A673 (cell line): ENCODE data around the gene ITGA6.

Experiments used
- EZH2 ChIP-seq: fragments of 200-600 bp; sonication (generic); IDR thresholded peaks from 2 replicates; pipeline ENCODE4 v1.6.1; 2017; ENCODE audit warnings: borderline replicate concordance, low read depth, mild to moderate bottlenecking, mixed read lengths, antibody characterized with exemption, low read length; ENCODE audit not compliant: poor library complexity, severe bottlenecking
- TF ChIP-seq, protein P1 (sequence below): fragments of 300-800, 200-600 bp; sonication (generic); conservative IDR thresholded peaks from 2 replicates; pipeline ENCODE4 v1.5.1; 2017; ENCODE audit warnings: low read depth, mild to moderate bottlenecking, antibody characterized with exemption, low read length, moderate library complexity, mixed read lengths

DNA sequence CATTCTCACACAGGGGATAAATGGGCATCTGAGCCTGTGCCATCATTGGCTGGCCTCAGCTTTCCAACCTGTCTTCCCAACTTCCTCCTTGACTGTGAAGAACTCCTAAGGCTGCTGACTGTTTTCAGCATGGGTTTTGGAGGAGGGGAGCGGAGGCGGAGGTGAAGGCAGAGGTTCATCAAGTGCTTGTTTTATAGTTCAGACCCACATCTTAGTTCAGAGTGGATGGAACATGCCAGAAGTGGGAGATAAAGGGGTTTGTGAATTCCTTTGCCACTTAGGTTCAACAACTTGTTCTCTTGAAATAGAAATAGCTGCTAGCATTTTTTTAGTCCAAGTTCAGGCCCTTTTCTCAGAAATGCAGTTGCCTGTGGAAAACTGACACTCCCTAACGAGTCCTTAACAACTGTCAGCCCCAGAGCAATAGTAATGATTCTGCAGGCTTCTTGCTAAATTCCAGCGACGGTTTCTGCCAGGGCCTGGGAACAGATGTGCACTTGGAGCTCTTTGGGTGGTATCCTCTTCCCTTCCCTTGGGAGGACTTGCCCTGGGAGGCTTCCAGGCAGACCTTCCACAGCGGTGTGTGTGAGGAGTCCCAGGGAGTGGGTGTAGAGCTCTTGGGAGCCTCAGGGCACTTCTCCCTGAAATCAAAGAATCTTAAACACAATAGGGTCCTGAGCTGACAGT is 30.1 kb upstream of the ITGA6 start:
- TF ChIP-seq EZH2: no peak
- TF ChIP-seq, protein P1, sequence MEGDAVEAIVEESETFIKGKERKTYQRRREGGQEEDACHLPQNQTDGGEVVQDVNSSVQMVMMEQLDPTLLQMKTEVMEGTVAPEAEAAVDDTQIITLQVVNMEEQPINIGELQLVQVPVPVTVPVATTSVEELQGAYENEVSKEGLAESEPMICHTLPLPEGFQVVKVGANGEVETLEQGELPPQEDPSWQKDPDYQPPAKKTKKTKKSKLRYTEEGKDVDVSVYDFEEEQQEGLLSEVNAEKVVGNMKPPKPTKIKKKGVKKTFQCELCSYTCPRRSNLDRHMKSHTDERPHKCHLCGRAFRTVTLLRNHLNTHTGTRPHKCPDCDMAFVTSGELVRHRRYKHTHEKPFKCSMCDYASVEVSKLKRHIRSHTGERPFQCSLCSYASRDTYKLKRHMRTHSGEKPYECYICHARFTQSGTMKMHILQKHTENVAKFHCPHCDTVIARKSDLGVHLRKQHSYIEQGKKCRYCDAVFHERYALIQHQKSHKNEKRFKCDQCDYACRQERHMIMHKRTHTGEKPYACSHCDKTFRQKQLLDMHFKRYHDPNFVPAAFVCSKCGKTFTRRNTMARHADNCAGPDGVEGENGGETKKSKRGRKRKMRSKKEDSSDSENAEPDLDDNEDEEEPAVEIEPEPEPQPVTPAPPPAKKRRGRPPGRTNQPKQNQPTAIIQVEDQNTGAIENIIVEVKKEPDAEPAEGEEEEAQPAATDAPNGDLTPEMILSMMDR: no peak
